ENCODE data around the gene STAT3. TPM values are rescaled to one million over a fixed set of nuclear protein-coding genes. Genes with fewer than 3 reads are reported as not detected.

The STAT3 gene
- total RNA-seq, 3 donors from 2014 or later (not counting 1 experiment from before 2014, with no cell fraction given) = 190 to 246 (median 206) TPM

DNA sequence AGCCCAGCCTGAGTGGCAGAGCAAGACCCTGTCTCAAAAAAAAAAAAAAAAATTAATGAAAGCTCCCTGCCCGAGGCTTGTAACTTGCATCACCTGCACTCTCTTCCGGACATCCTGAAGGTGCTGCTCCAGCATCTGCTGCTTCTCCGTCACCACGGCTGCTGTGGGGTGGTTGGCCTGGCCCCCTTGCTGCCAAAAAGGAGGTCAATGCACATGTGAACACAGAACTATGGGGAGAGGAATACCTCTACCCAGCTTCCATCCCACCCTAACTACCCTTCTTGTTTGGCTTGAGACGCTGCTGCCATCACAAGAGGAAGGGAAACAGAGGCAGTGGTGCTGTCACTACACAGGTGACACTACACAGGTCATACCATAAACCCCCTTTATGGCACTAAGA is 49.0 kb downstream of the STAT3 start:
- H3K4me3 Mint-ChIP-seq = no peak overlapping the region
- peaks cover 24% of the 10 kb centered on the region for H3K4me1 ChIP-seq (ENCODE audit: control insufficient read depth, insufficient read depth, low read length)

GRCh38 chr17:42338427-42338985 is 49.7 kb downstream of the STAT3 start:
- Histone ChIP-seq H3K36me3 (ENCODE audit: control insufficient read depth, insufficient read depth, low read length) (peaks cover 57% of the 10 kb centered on the region), H3K4me1 (ENCODE audit: control insufficient read depth, insufficient read depth, low read length) (peaks cover 24% of the 10 kb centered on the region), H3K4me3 (ENCODE audit: low read length) (no peak overlapping the region), H3K27me3 (ENCODE audit: control insufficient read depth, insufficient read depth, low read length) (no peaks in the 10 kb centered on the region), H3K27ac (ENCODE audit: low read length) (no peak overlapping the region), H3K9me3 (ENCODE audit: control insufficient read depth, insufficient read depth, low read length) (no peaks in the 10 kb centered on the region)
- Mint-ChIP-seq H3K27me3 (ENCODE audit: low read depth in 2 of 2) (no peaks in the 10 kb centered on the region), H3K27ac (no peak overlapping the region), H3K9me3 (no peaks in the 10 kb centered on the region), H3K4me3 (no peak overlapping the region), H3K4me1 (peaks cover 12 to 21% of the 10 kb centered on the region in 2 donors), H3K36me3 (peaks cover 12% of the 10 kb centered on the region)
- intact Hi-C loops (cut with micrococcal nuclease) = no loop called here
- no peak for DNase-seq
- WGBS (ENCODE audit: insufficient coverage) = 85% methylated on average over 4 of the region's 4 CpGs
- TF ChIP-seq CTCF (IDR thresholded peaks at IDR 0.05) = no peak
- ATAC-seq = no peak

More for the DNA sequence above, 49.0 kb downstream of the STAT3 start:
- Mint-ChIP-seq H3K4me1 (peaks cover 12 to 21% of the 10 kb centered on the region in 2 donors), H3K27me3 (ENCODE audit: low read depth in 2 of 2) (no peaks in the 10 kb centered on the region), H3K27ac (peak overlapping the region in 1 of 2 donors; percentile 48), H3K36me3 (peaks cover 5% of the 10 kb centered on the region), H3K9me3 (no peaks in the 10 kb centered on the region)
- H3K4me3 ChIP-seq (ENCODE audit: low read length) = no peak overlapping the region
- 95% methylated on average over 5 of the region's 5 CpGs for WGBS (ENCODE audit: insufficient coverage)
- TF ChIP-seq CTCF (IDR thresholded peaks at IDR 0.05) = no peak
- H3K27ac ChIP-seq (ENCODE audit: low read length) = no peak overlapping the region
- no peak for DNase-seq
- no peaks in the 10 kb centered on the region for H3K9me3 ChIP-seq (ENCODE audit: control insufficient read depth, insufficient read depth, low read length)
- intact Hi-C loops (cut with micrococcal nuclease) = no loop called here
- ATAC-seq = no peak
- peaks cover 55% of the 10 kb centered on the region for H3K36me3 ChIP-seq (ENCODE audit: control insufficient read depth, insufficient read depth, low read length)
- H3K27me3 ChIP-seq (ENCODE audit: control insufficient read depth, insufficient read depth, low read length) = no peaks in the 10 kb centered on the region

GRCh38 chr17:42337442-42337841 is 50.8 kb downstream of the STAT3 start:
- H3K27me3 Mint-ChIP-seq (ENCODE audit: low read depth in 2 of 2) = no peaks in the 10 kb centered on the region
- no peak overlapping the region for H3K4me3 Mint-ChIP-seq
- TF ChIP-seq CTCF (IDR thresholded peaks at IDR 0.05) = no peak
- Histone ChIP-seq H3K4me1 (ENCODE audit: control insufficient read depth, insufficient read depth, low read length) (peaks cover 24% of the 10 kb centered on the region), H3K27me3 (ENCODE audit: control insufficient read depth, insufficient read depth, low read length) (no peaks in the 10 kb centered on the region), H3K36me3 (ENCODE audit: control insufficient read depth, insufficient read depth, low read length) (peaks cover 64% of the 10 kb centered on the region), H3K9me3 (ENCODE audit: control insufficient read depth, insufficient read depth, low read length) (no peaks in the 10 kb centered on the region), H3K4me3 (ENCODE audit: low read length) (no peak overlapping the region), H3K27ac (ENCODE audit: low read length) (no peak overlapping the region)
- intact Hi-C loops (cut with micrococcal nuclease) = no loop called here
- peaks cover 12% of the 10 kb centered on the region for H3K36me3 Mint-ChIP-seq
- WGBS (ENCODE audit: insufficient coverage) = 60% methylated on average over 15 of the region's 15 CpGs
- DNase-seq = peak in 1 of 2 donors; percentile 87
- H3K27ac Mint-ChIP-seq = no peak overlapping the region
- H3K9me3 Mint-ChIP-seq = no peaks in the 10 kb centered on the region
- peak in 2 of 3 donors; percentile 38 to 53 for ATAC-seq
- H3K4me1 Mint-ChIP-seq = peaks cover 12 to 15% of the 10 kb centered on the region in 2 donors

- 100% methylated on average over 3 of the region's 3 CpGs for WGBS (ENCODE audit: insufficient coverage)
- no peak overlapping the region for H3K27ac ChIP-seq (ENCODE audit: low read length)
- H3K27ac Mint-ChIP-seq = no peak overlapping the region
Observed at GRCh38 chr17:42334677-42335076, 53.6 kb downstream of the STAT3 start.

More at GRCh38 chr17:42334677-42335076, 53.6 kb downstream of the STAT3 start:
- Histone ChIP-seq H3K4me1 (ENCODE audit: control insufficient read depth, insufficient read depth, low read length) (peaks cover 9% of the 10 kb centered on the region), H3K4me3 (ENCODE audit: low read length) (no peak overlapping the region), H3K27me3 (ENCODE audit: control insufficient read depth, insufficient read depth, low read length) (no peaks in the 10 kb centered on the region), H3K9me3 (ENCODE audit: control insufficient read depth, insufficient read depth, low read length) (no peaks in the 10 kb centered on the region), H3K36me3 (ENCODE audit: control insufficient read depth, insufficient read depth, low read length) (peaks cover 72% of the 10 kb centered on the region)
- peaks cover 20% of the 10 kb centered on the region for H3K36me3 Mint-ChIP-seq
- ATAC-seq = no peak
- intact Hi-C loops (cut with micrococcal nuclease) = no loop called here
- no peak for TF ChIP-seq CTCF (IDR thresholded peaks at IDR 0.05)
- H3K4me1 Mint-ChIP-seq = no peaks in the 10 kb centered on the region
- no peak for DNase-seq
- no peak overlapping the region for H3K4me3 Mint-ChIP-seq
- H3K9me3 Mint-ChIP-seq = no peaks in the 10 kb centered on the region
- no peaks in the 10 kb centered on the region for H3K27me3 Mint-ChIP-seq (ENCODE audit: low read depth in 2 of 2)
